Aorta (tissue), 5 donors: Measurements from ENCODE around the gene MYH14. TPM values are rescaled to one million over a fixed set of nuclear protein-coding genes. Genes with fewer than 3 reads are reported as not detected.
A peak's percentile ranks its signal among the peaks of the same experiment; 100 is the strongest.

Experiments used
- ATAC-seq: fragments of 200-7000 bp; cut with Tn5 transposase; one replicate; pipeline ENCODE4 v1.9.1; 2022; ENCODE audit warnings: moderate library complexity; ENCODE audit not compliant: low FRiP score
- DNase-seq, 2 donors: peaks; one replicate each; pipeline ENCODE4 v3.0.0-alpha.2; 2020
- H3K27ac ChIP-seq, 2 donors: one replicate each; pipeline ENCODE4 v1.5.1; 2013; ENCODE audit warnings: low read length in 2 of 2, mild to moderate bottlenecking in 2 of 2, moderate library complexity in 2 of 2, control low read depth in 1 of 2, inconsistent platforms in 1 of 2, low read depth in 1 of 2
- H3K27me3 ChIP-seq, 2 donors: one replicate each; pipeline ENCODE4 v1.6.1; 2013; ENCODE audit warnings: control low read depth in 1 of 2, low read length in 1 of 2, mild to moderate bottlenecking in 1 of 2, moderate library complexity in 1 of 2; ENCODE audit not compliant: insufficient read depth in 2 of 2, control insufficient read depth in 1 of 2
- H3K36me3 ChIP-seq, 2 donors: one replicate each; pipeline ENCODE4 v1.6.1; 2013; ENCODE audit warnings: control low read depth in 1 of 2, low read length in 1 of 2, mild to moderate bottlenecking in 1 of 2; ENCODE audit not compliant: insufficient read depth in 2 of 2, control insufficient read depth in 1 of 2
- H3K4me1 ChIP-seq, 2 donors: one replicate each; pipeline ENCODE4 v1.6.1; 2013; ENCODE audit warnings: low read length in 2 of 2, control low read depth in 1 of 2, mild to moderate bottlenecking in 1 of 2, moderate library complexity in 1 of 2; ENCODE audit not compliant: insufficient read depth in 2 of 2, control insufficient read depth in 1 of 2
- H3K4me3 ChIP-seq, 2 donors: one replicate each; pipeline ENCODE4 v1.5.1; 2013; ENCODE audit warnings: low read length in 2 of 2, control low read depth in 1 of 2, mild to moderate bottlenecking in 1 of 2
- H3K9me3 ChIP-seq: one replicate; pipeline ENCODE4 v1.6.1; 2013; ENCODE audit warnings: mild to moderate bottlenecking, low read length; ENCODE audit not compliant: control insufficient read depth
- WGBS, 2 donors: extraction: QIAGEN DNeasy Blood & Tissue Kit; methylation state at CpG; one replicate each; pipeline ENCODE4 v1.1.7; 2013; 5-methylcytosine and 5-hydroxymethylcytosine counted together
- intact Hi-C, 2 donors: fragments of 100-400 bp; cut with DNase I; formaldehyde crosslinking; loops; one replicate each; pipeline versions ENCODE4 v1.14.2 to v1.15.0; 2022
- polyA plus RNA-seq, 2 donors: library from polyadenylated mRNA; stranded (reverse); fragments of 200-250 nt; gene quantifications; one replicate each; pipeline ENCODE4 v1.2.3, GENCODE V29; 2013
- total RNA-seq, 2 donors: library from RNA; stranded (reverse); fragmentation: NEBNext Ultra II Directional; extraction: Animal tissue kit (Norgen Biotek cat#: 25700); gene quantifications; one replicate each; pipeline ENCODE4 v1.2.1, GENCODE V29; 2021
- donor health status: healthy with polysubstance abuse.
- donor health status: Bipolar disorder and iron deficiency.
- donor health status: DM: no; HTN: no; CAD: no.
- donor health status: DM: no; HTN: no; CAD: no.
- donor health status: DM: yes; HTN: yes; CAD: no.

Gene MYH14
- total and polyA plus RNA-seq, 4 donors = 4.8 to 61.1 (median 8.9) TPM

GRCh38 chr19:50252111-50252886 is 48.9 kb downstream of the MYH14 start:
- no peak overlapping the region for H3K4me3 ChIP-seq
- WGBS, 2 donors = 96% methylated on average over 22 to 23 of the region's 23 CpGs
- no peak for ATAC-seq
- peaks cover 0 to 3% of the 10 kb centered on the region in 2 donors for H3K36me3 ChIP-seq
- no peaks in the 10 kb centered on the region for H3K27me3 ChIP-seq
- no peaks in the 10 kb centered on the region for H3K4me1 ChIP-seq
- no peaks in the 10 kb centered on the region for H3K9me3 ChIP-seq
- peak in 1 of 2 donors; percentile 29 for DNase-seq
- intact Hi-C loops = no loop called here
- H3K27ac ChIP-seq = no peak overlapping the region

GRCh38 chr19:50252887-50253268 is 49.5 kb downstream of the MYH14 start:
- Histone ChIP-seq H3K4me1 (no peaks in the 10 kb centered on the region), H3K4me3 (no peak overlapping the region), H3K9me3 (no peaks in the 10 kb centered on the region), H3K27ac (no peak overlapping the region), H3K27me3 (no peaks in the 10 kb centered on the region), H3K36me3 (peaks cover 0 to 3% of the 10 kb centered on the region in 2 donors)
- 95 to 97% methylated on average over 5 of the region's 5 CpGs for WGBS, 2 donors
- no peak for ATAC-seq
- no peak for DNase-seq
- intact Hi-C loops = no loop called here

GRCh38 chr19:50255115-50255514 is 51.7 kb downstream of the MYH14 start:
- H3K27ac ChIP-seq = no peak overlapping the region
- H3K4me3 ChIP-seq = no peak overlapping the region
- H3K4me1 ChIP-seq = no peaks in the 10 kb centered on the region
- ATAC-seq = no peak
- 85 to 93% methylated on average over 5 of the region's 5 CpGs for WGBS, 2 donors
- H3K27me3 ChIP-seq = no peaks in the 10 kb centered on the region
- peak in 1 of 2 donors; percentile 17 for DNase-seq
- peaks cover 0 to 3% of the 10 kb centered on the region in 2 donors for H3K36me3 ChIP-seq
- intact Hi-C loops = no loop called here
- no peaks in the 10 kb centered on the region for H3K9me3 ChIP-seq

GRCh38 chr19:50257141-50257540 is 53.7 kb downstream of the MYH14 start:
- H3K4me1 ChIP-seq = no peaks in the 10 kb centered on the region
- H3K27me3 ChIP-seq = no peaks in the 10 kb centered on the region
- DNase-seq (no peak), ATAC-seq (no peak)
- no peak overlapping the region for H3K27ac ChIP-seq
- H3K9me3 ChIP-seq = no peaks in the 10 kb centered on the region
- WGBS, 2 donors = 92 to 97% methylated on average over 10 of the region's 10 CpGs
- intact Hi-C loops = no loop called here
- no peak overlapping the region for H3K4me3 ChIP-seq
- H3K36me3 ChIP-seq = peaks cover 0 to 3% of the 10 kb centered on the region in 2 donors

- H3K27me3 ChIP-seq = no peaks in the 10 kb centered on the region
- DNase-seq = no peak
- H3K9me3 ChIP-seq = no peaks in the 10 kb centered on the region
- 55 to 60% methylated on average over 25 of the region's 25 CpGs for WGBS, 2 donors
- intact Hi-C loops = no loop called here
- H3K4me3 ChIP-seq = no peak overlapping the region
- no peaks in the 10 kb centered on the region for H3K36me3 ChIP-seq
- no peak for ATAC-seq
- no peak overlapping the region for H3K27ac ChIP-seq
- H3K4me1 ChIP-seq = no peaks in the 10 kb centered on the region
These were observed 55.5 kb downstream of the MYH14 start for GRCh38 chr19:50258918-50259372.

- intact Hi-C loops = no loop called here
- Histone ChIP-seq H3K27me3 (no peaks in the 10 kb centered on the region), H3K9me3 (no peaks in the 10 kb centered on the region), H3K4me1 (no peaks in the 10 kb centered on the region), H3K36me3 (no peaks in the 10 kb centered on the region), H3K4me3 (no peak overlapping the region), H3K27ac (no peak overlapping the region)
- 90 to 92% methylated on average over 16 of the region's 16 CpGs for WGBS, 2 donors
- ATAC-seq = no peak
- no peak for DNase-seq
These were observed 58.1 kb downstream of the MYH14 start for GRCh38 chr19:50261446-50261970.

GRCh38 chr19:50263176-50263575 is 59.8 kb downstream of the MYH14 start:
- no peaks in the 10 kb centered on the region for H3K4me1 ChIP-seq
- intact Hi-C loops = no loop called here
- WGBS, 2 donors = 96 to 97% methylated on average over 8 of the region's 8 CpGs

GRCh38 chr19:50264483-50265186 is 61.2 kb downstream of the MYH14 start:
- no peak for ATAC-seq
- intact Hi-C loops = no loop called here
- no peaks in the 10 kb centered on the region for H3K4me1 ChIP-seq

More at GRCh38 chr19:50263176-50263575, 59.8 kb downstream of the MYH14 start:
- H3K27ac ChIP-seq = no peak overlapping the region
- no peak overlapping the region for H3K4me3 ChIP-seq
- H3K9me3 ChIP-seq = no peaks in the 10 kb centered on the region
- ATAC-seq = no peak
- no peak for DNase-seq
- H3K27me3 ChIP-seq = no peaks in the 10 kb centered on the region
- no peaks in the 10 kb centered on the region for H3K36me3 ChIP-seq

More at GRCh38 chr19:50264483-50265186, 61.2 kb downstream of the MYH14 start:
- Histone ChIP-seq H3K36me3 (peaks cover 0 to 2% of the 10 kb centered on the region in 2 donors), H3K9me3 (no peaks in the 10 kb centered on the region), H3K27me3 (no peaks in the 10 kb centered on the region), H3K27ac (no peak overlapping the region), H3K4me3 (no peak overlapping the region)
- 86% methylated on average over 8 of the region's 8 CpGs for WGBS, 2 donors
- DNase-seq = no peak
